GM19467 (cell line): ENCODE data around the gene IL17A.
A peak's percentile ranks its signal among the peaks of the same experiment; 100 is the strongest.
"Not testable (repeated sequence)": the region's sequence is repeated elsewhere in the genome, so short reads cannot be mapped to it uniquely, and the experiment has no call there.

Experiments
- ATAC-seq: cut with Tn5 transposase; IDR thresholded peaks from one replicate; pipeline ENCODE4 v1.9.1; 2021; ENCODE audit warnings: mild to moderate bottlenecking, moderate library complexity; ENCODE audit not compliant: unreplicated experiment

IL17A gene

GRCh38 chr6:52162940-52163908, 23.0 kb upstream of the IL17A start:
- no peak for ATAC-seq

- no peak for ATAC-seq
Observed at GRCh38 chr6:52164319-52165094, 21.7 kb upstream of the IL17A start.

- ATAC-seq: no peak
Observed at GRCh38 chr6:52167267-52167666, 18.9 kb upstream of the IL17A start.

- not testable (repeated sequence) for ATAC-seq
Observed at GRCh38 chr6:52168351-52168750, 17.8 kb upstream of the IL17A start.

GRCh38 chr6:52174118-52174517, 12.1 kb upstream of the IL17A start:
- ATAC-seq: no peak

GRCh38 chr6:52176550-52176949, 9.6 kb upstream of the IL17A start:
- ATAC-seq: peak; percentile 75

- no peak for ATAC-seq
Observed at GRCh38 chr6:52177961-52178360, 8.2 kb upstream of the IL17A start.

- no peak for ATAC-seq
Observed at GRCh38 chr6:52180787-52181558, 5.2 kb upstream of the IL17A start.

GRCh38 chr6:52183131-52183713, 3.0 kb upstream of the IL17A start:
- ATAC-seq: no peak

- no peak for ATAC-seq
Observed at GRCh38 chr6:52186480-52186879, 305 bp downstream of the IL17A start.

- ATAC-seq: no peak
Observed at GRCh38 chr6:52187098-52187497, 923 bp downstream of the IL17A start.

GRCh38 chr6:52189974-52190373, 3.8 kb downstream of the IL17A start:
- ATAC-seq: no peak

GRCh38 chr6:52190409-52190808, 4.2 kb downstream of the IL17A start:
- ATAC-seq: no peak

- ATAC-seq: no peak
Observed at GRCh38 chr6:52191824-52192223, 5.6 kb downstream of the IL17A start.

GRCh38 chr6:52195886-52196285, 9.7 kb downstream of the IL17A start:
- ATAC-seq: no peak

GRCh38 chr6:52200088-52200487, 13.9 kb downstream of the IL17A start:
- ATAC-seq: not testable (repeated sequence)

GRCh38 chr6:52201046-52201445, 14.9 kb downstream of the IL17A start:
- no peak for ATAC-seq

- ATAC-seq: no peak
Observed at GRCh38 chr6:52201493-52201892, 15.3 kb downstream of the IL17A start.

- no peak for ATAC-seq
Observed at GRCh38 chr6:52207066-52207465, 20.9 kb downstream of the IL17A start.

GRCh38 chr6:52208612-52209011, 22.4 kb downstream of the IL17A start:
- ATAC-seq: no peak

GRCh38 chr6:52209770-52210169, 23.6 kb downstream of the IL17A start:
- ATAC-seq: no peak
